Cardiac fibroblast (primary cell): ENCODE data around the gene KBTBD4.

Source experiments
- DNase-seq, 2 donors: peaks; one replicate each; pipeline versions ENCODE4 v3.0.0 to v3.0.0-alpha.2; 2010; ENCODE audit warnings: low read depth in 2 of 2
- H3K4me3 ChIP-seq, 2 donors: replicated peaks in 1 of 2; 1 replicate in 1 of 2; 2 replicates in 1 of 2; pipeline ENCODE4 v1.5.1; 2011; ENCODE audit warnings: low read depth in 2 of 2, low read length in 2 of 2, mild to moderate bottlenecking in 2 of 2, moderate library complexity in 1 of 2
- TF ChIP-seq, protein P1 (sequence below): IDR thresholded peaks from one replicate; pipeline ENCODE4 v1.5.1; 2011; ENCODE audit warnings: low read depth, mild to moderate bottlenecking, low read length, inconsistent platforms

The KBTBD4 gene

GRCh38 chr11:47571895-47572294, 6.9 kb downstream of the KBTBD4 start:
- DNase-seq: peak in 1 of 2 donors; percentile 81
- TF ChIP-seq, protein P1, sequence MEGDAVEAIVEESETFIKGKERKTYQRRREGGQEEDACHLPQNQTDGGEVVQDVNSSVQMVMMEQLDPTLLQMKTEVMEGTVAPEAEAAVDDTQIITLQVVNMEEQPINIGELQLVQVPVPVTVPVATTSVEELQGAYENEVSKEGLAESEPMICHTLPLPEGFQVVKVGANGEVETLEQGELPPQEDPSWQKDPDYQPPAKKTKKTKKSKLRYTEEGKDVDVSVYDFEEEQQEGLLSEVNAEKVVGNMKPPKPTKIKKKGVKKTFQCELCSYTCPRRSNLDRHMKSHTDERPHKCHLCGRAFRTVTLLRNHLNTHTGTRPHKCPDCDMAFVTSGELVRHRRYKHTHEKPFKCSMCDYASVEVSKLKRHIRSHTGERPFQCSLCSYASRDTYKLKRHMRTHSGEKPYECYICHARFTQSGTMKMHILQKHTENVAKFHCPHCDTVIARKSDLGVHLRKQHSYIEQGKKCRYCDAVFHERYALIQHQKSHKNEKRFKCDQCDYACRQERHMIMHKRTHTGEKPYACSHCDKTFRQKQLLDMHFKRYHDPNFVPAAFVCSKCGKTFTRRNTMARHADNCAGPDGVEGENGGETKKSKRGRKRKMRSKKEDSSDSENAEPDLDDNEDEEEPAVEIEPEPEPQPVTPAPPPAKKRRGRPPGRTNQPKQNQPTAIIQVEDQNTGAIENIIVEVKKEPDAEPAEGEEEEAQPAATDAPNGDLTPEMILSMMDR: no peak
- no peak overlapping the region for H3K4me3 ChIP-seq

GRCh38 chr11:47571357-47571729, 7.4 kb downstream of the KBTBD4 start:
- no peak for DNase-seq
- TF ChIP-seq, protein P1: no peak
- H3K4me3 ChIP-seq: no peak overlapping the region

DNA sequence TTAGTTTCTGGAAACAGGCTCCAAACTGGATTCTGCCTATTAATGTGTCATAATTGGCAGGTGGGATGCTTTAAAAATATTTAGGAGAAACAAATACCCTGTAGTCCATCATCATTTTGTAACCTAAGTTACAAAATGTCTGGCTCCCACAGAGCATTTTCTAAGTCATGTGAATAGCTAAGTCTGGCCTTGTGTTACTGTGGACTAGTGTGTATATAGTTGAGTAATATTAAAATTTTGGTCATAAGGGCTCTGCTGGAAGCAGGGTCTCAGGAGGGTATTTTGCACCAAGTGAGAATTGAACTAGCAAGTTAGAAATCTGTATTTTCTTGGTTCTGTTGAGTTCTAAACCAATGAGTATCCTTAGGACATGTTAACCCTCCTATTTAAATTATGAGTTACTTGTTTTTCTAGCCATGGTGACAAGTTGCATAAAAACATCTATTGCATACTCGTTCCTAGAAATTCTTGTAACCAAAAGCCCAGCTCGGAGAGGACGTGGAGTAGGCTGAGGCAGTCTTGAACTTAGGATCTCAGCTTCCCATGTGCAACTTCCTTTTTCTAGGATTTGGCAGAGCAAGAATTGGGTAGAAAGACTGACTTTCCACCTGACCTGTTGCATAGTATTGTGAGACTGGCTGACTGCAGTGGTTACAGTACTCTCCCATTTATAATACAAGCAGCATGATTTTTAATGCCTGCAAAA, 8.0 kb downstream of the KBTBD4 start:
- TF ChIP-seq, protein P1: no peak
- H3K4me3 ChIP-seq: no peak overlapping the region
- no peak for DNase-seq

GRCh38 chr11:47569646-47570045, 9.1 kb downstream of the KBTBD4 start:
- H3K4me3 ChIP-seq: no peak overlapping the region
- DNase-seq: no peak
- TF ChIP-seq, protein P1: no peak

DNA sequence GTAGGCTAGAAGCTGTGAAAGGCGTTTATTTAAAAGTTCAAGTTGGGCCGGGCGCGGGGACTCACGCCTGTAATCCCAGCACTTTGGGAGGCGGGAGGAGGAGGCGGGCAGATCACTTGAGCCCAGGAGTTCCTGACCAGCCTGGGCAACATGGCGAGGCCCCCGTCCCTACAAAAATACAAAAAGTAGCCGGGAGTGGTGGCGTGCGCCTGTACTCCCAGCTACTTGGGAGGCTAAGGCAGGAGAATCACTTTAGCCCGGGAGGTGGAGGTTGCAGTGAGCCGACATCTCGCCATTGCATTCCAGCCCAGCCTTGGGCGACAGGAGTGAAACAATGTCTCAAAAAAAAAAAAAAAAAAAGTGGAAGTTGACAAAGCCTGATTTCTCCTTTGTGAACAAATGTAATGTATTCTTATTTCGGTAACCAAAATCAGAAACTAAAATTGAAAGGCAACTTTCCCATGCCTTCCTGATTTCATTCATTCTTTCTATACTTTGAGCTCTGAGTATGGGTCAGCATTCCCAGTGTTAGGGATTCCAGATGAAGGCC, 12.5 kb downstream of the KBTBD4 start:
- TF ChIP-seq, protein P1: no peak
- H3K4me3 ChIP-seq: peak overlapping the region; percentile 64 to 81
- peak in 1 of 2 donors; percentile 18 for DNase-seq

GRCh38 chr11:47565340-47566148, 13.2 kb downstream of the KBTBD4 start, which contains the start of gene PTPMT1:
TSS of gene PTPMT1 (plus strand) at chr11:47565599. CDS start at chr11:47565623, 24 bp downstream.
- TF ChIP-seq, protein P1: no peak
- peak within 1 kb of the TSS; percentile 64 to 81 for H3K4me3 ChIP-seq
- peak; percentile 66 to 73 for DNase-seq
